Measurements from ENCODE around the gene DGKZ.

- TF ChIP-seq, protein P1, sequence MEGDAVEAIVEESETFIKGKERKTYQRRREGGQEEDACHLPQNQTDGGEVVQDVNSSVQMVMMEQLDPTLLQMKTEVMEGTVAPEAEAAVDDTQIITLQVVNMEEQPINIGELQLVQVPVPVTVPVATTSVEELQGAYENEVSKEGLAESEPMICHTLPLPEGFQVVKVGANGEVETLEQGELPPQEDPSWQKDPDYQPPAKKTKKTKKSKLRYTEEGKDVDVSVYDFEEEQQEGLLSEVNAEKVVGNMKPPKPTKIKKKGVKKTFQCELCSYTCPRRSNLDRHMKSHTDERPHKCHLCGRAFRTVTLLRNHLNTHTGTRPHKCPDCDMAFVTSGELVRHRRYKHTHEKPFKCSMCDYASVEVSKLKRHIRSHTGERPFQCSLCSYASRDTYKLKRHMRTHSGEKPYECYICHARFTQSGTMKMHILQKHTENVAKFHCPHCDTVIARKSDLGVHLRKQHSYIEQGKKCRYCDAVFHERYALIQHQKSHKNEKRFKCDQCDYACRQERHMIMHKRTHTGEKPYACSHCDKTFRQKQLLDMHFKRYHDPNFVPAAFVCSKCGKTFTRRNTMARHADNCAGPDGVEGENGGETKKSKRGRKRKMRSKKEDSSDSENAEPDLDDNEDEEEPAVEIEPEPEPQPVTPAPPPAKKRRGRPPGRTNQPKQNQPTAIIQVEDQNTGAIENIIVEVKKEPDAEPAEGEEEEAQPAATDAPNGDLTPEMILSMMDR (IDR thresholded peaks at IDR 0.05; ENCODE audit: low read depth, low read length, missing input control) = no peak
- TF ChIP-seq MAX (IDR thresholded peaks at IDR 0.05) (no peak), JUND (IDR thresholded peaks at IDR 0.05) (no peak), RAD21 (IDR thresholded peaks at IDR 0.05) (no peak), SP1 (IDR thresholded peaks at IDR 0.05) (no peak), YY1 (IDR thresholded peaks at IDR 0.05) (no peak), EGR1 (IDR thresholded peaks at IDR 0.05; ENCODE audit: low read depth in 2 of 2) (no peak), HNF4G (IDR thresholded peaks at IDR 0.05) (no peak), GABPA (IDR thresholded peaks at IDR 0.05 in 1 of 2, conservative IDR thresholded peaks at IDR 0.05 in 1 of 2) (no peak), REST (IDR thresholded peaks at IDR 0.05) (no peak), ZBTB33 (IDR thresholded peaks at IDR 0.05) (no peak), RXRA (IDR thresholded peaks at IDR 0.05) (no peak), FOXA1 (IDR thresholded peaks at IDR 0.05) (no peak)
- TF ChIP-seq, protein P2, sequence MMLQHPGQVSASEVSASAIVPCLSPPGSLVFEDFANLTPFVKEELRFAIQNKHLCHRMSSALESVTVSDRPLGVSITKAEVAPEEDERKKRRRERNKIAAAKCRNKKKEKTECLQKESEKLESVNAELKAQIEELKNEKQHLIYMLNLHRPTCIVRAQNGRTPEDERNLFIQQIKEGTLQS (IDR thresholded peaks at IDR 0.05) = no peak
Observed at GRCh38 chr11:46366260-46366659, 19.0 kb downstream of the DGKZ start.

Measured in liver (tissue), 3 donors.